Pulmonary artery endothelial cell (primary cell): Measurements from ENCODE around the gene XRCC5. TPM values are rescaled to one million over a fixed set of nuclear protein-coding genes. Genes with fewer than 3 reads are reported as not detected.

Source experiments
- DNase-seq: peaks from one replicate; pipeline ENCODE4 v3.0.0-alpha.2; 2011; ENCODE audit warnings: low read depth, low spot score
- total RNA-seq: library from RNA; depleted of rRNA; stranded (reverse); fragments of >200 nt; gene quantifications from 2 replicates; pipeline ENCODE4 v1.2.3, GENCODE V29; 2014

XRCC5 gene
- total RNA-seq, 1 donor from 2014 or later = 322 TPM

DNA sequence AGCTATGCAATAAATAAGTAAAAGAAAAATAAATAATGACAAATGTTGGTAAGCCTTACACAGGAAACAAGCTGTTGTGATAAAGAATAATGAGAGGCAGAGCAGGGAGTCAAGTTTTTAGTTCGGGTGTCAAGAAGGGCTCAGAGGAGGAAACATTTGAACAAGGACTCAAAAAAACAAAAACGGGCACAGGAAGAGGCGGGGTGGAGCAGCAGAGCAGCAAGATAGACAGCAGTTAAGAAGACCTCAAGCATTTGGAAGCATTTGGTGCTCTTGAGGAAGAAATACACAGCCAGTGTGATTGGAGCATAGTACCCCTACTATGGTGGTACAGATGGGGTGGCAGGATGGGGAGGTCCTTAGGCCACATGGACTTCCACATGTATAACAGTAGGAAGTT lies 24.6 kb upstream of the XRCC5 start:
- no peak for DNase-seq

DNA sequence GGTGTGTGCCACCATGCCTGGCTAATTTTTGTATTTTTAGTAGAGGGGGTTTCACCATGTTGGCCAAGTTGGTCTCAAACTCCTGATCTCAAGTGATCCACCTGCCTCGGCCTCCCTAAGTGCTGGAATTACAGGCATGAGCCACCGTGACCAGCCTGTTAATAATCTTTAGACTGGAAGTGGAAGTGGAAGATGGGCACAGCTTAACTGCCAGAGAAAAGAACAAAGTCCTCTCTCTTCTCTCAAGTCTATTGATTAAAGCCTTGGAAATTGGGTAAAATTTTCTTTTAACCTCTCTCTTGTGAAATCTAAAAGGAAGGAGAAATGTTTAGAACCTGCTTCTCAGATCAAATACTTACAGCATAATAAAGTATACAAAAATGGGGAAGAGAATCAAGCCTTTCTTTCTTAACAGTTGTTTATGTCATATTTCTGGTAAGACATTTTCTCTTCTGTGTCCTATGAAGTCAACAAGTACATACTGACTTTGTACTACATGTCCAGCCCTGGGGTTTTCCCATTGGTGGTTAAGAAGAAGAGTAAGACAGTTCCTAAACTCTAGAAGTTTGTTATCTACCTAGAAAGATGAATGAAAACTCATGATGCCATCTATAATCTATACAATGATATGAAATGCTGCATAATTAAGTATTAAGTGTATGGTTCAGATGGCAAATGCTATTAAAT lies 22.8 kb upstream of the XRCC5 start:
- no peak for DNase-seq

DNA sequence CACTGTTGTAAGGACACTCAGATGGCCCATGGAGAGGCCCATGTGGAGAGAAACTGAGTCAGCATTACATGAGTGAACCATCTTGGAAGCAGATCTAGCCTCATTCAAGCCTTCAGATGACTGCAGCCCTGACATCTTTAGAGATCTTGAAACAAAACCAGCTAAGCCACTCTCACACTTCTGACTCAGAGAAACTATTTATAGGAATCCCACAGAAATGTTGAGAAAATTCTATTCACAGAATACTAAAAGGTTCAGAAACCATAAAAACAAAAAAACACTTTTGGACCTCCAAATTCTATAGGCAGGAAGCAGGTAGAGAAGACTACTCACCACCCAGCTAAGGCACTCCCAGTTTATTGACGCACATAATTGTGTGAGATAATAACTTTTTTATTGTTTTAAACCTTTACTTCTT lies 18.8 kb upstream of the XRCC5 start:
- DNase-seq = no peak

DNA sequence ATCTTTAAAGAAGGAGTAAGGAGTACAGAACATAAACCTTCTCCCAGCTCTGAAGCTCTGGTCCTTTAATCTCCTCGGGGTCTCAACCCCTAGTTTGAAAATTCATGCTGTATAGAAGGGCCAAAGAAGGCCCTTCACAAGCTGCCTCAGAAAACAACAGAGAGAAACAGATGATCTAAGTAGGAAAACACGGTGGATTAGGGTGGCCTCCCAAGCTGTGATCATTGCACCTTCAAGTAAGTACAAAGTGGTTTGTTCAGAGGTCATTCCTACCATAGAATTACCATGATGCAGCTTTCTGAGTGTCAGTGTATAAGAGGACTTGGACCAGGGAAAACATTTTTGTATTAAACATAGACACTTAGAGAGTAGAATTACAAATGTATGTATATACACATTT lies 16.5 kb upstream of the XRCC5 start:
- DNase-seq = no peak

DNA sequence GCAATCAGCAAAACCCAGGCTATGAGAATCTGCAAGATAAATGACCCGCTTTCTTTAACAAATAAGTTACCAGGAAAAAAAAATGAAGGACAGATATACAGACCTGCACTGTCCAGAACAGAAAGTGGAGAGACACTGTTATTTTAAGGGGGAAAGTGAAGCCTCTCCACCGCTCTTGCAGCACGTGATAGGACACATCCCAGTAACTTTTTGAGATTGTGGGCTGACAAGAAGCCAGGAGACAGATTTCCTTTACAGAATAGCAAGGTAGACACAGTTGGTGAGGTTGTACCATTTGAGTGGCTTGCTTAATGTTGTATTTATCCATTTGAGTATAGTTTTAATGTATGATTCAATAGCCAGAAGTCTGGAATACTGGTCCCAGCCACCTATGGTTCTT lies 14.4 kb upstream of the XRCC5 start:
- no peak for DNase-seq

DNA sequence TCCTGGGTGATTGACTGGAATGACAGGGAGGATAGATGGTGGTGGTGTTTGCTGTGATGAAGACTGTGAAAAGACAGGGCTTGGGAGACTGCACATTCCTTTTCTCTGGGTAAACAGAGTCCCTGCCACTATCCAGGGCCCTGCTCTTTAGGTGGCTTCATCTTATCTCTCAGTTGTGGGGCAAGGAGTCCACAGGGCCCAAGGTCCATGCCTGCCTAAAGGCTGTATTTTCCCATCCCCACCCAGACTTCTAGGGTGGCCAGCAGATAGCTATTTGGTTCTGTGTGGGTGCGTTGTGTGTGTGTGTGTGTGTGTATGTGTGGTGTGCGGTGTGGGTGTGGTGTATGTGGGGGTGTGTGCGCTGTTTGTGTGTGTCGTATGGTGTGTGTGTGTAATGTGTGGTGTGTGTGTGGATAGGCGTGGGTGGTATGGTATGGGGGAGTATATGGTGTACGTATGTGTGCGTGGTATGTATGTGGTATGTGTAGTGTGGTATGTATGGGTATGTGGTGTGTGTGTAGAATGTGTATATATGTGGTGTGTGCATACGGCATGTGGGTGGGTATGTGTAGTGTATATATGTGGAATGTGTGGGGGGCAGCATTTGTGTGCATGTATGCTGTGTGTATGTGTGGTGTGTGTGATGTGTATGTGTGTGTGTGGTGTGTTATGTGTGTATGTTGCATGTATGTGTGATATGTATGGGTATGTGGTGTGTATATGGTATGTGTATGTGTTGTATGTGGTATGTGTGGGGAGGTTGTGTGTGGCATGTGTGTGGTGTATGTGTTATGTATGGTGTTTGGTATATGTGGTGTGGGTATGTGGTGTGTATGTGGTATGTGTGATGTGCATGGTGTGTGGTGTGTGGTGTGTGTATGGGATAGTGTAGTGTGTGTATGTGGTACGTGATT lies 10.5 kb upstream of the XRCC5 start:
- no peak for DNase-seq

DNA sequence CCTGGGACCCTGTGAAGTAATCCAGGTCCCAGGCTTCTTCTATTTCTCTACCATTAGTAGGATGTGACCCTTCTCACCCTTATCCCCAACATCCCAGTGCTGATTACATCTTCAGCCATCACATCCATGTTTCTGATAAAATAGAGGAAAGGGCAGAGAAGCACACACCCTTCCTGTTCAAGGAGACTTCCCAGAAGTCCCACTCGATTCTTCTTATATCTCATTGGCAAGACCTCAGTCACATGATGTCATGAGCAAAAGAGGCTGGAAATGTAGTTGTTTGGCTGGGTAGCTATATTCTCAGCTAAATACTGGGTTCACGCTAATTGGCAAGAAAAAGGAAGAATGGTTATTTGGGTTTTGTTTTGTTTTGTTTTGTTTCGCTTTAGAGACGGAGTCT lies 8.0 kb upstream of the XRCC5 start:
- DNase-seq = no peak

DNA sequence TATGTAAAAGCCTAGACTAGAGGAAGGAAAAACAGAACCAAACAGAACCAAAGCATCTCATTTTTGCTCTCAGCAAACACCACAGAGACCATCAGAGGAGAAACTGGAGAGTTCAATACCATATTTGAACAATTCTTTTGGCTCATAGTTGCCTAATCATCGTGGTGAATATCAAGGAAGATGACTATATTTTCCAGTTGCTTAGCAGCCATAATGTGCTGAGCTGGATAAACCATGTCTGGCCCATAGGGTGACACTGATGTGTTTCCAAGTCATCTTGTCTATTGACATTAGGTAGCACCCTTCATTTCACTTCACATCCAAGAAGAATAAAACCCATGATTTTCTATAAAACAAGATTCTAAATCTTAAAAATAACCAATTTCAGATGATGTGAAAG lies 5.9 kb upstream of the XRCC5 start:
- DNase-seq = no peak

DNA sequence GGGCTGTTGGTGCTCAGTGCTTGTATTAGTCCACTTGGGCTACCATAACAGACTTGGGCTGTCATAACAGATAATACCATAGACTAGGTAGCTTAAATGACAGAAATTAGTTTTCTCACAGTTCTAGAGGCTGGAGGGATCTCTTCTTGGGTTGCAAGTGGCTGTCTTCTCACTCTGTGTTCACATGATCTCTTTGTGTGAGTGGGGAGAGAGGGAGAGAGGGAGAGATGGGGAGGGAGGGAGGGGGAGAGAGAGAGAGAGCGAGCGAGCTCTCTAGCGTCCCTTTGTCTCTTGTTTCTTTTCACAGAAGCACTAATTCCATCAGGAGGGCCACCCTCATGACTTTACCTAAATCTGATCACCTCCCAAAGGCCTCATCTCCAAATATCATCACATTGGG lies 4.5 kb upstream of the XRCC5 start:
- no peak for DNase-seq

DNA sequence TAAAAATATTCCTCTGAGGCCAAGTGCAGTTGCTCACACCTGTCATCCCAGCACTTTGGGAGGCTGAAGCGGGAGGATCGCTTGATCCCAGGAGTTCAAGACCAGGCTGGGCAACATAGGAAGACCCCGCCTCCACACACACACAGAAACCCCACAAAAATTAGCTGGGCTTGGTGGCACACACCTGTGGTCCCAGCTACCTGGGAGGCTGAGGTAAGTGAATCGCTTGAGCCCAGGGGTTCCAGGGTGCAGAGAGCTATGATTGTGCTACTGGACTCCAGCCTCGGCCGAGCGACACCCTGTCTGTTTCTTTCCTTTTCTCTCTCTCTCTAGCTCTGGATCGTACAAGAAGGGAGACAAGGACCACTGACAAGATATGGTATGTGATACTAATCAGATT lies 1.8 kb upstream of the XRCC5 start:
- no peak for DNase-seq

DNA sequence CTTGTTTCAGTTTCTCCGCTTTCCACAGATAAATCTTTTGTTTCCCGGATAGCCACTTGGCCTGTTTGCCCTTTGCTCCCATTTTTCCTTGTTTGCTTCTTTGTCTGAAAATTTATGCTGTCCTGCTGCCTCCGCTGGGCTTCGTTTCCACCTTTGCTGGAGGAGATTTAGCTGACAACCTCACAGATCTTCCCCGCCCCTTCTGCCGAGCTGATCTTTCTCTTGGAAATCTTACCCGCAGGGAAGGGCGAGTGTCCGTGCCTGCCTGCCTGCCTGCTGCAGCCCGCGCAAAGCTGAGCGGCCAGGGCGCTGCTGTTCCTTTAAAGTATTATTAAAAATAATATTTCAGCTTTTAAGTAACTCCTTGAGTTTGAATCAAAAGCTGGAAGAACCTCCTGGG lies 1.4 kb upstream of the XRCC5 start:
- no peak for DNase-seq

DNA sequence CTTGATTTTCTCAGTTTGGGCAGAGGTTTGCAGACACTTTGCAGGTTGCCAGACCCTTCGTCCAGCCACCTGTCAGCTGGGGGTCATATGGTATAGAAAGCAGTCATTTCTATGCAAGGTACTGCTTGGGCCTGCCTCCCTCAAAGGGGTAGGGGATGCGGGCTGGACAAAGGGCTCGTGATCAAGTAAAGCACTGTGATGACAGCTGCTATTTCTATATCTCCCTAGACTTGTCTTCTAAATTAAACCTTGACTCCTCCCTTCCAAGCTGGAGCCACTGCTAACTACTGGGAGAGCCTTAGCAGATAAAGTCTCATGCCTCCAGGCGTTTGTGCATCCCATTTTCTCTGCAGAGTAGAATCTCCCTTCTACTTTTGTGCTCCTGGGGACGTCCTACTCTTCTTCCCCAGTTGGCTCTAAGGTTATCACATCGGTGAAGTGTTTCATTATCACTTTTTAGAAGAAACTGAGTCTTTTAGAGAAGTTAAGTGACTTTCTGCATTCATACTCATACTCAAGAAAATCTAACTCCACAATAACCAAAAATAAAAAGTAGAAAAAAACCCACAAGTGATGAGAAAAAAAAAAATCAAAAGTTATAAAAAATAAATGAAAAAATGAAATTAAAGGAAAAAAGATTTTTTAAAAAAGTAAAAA lies 710 bp upstream of the XRCC5 start:
- DNase-seq = no peak

DNA sequence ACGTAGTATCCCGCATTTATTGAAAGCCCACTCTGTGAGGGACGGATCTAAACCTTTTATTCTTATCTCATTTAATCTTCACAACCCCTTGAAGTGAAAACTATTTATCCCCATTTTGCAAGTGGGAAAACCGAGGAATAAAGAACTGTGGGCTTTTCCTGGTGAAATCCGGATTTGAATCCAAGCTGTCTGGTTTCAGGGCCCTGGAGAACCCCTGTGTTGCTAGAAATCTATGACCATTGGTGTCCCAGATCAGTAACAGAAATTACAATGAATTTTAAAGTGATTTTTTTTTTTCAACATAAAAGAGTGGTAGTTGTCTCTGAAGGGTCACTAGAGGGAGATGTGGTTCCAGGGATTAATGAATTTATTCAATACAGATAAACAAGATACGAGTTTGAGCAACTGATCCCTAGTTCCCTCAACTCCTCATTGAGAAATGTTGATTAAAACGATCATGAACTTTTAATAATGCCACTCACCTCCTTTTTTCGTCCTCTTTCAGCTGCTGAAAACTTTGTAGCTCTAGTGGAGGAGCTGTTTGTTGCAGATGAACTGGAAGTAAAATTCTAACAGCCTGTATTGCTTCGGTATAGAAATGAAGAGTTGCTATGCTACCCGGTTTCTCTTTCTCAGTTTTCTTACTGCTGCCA lies 940 bp downstream of the XRCC5 start:
- no peak for DNase-seq

DNA sequence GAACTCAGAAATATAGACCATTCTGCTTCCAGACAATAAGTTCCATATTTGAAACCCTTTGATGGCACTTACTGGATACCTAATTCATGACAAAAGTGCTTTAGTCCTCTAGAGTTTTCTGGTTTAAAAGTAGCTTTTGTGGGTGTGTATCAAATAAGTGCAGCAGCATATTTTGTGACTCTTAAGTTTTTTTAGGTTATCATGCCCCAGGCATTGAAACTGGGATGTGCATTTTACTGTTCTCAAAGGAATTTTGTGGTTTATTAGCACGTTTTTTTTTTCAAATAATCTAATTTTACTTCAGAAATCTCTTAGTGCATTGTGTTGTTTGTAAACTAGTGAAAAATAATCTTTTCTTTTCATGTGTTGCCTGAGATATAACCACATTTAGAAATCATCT lies 1.5 kb downstream of the XRCC5 start:
- DNase-seq = no peak

DNA sequence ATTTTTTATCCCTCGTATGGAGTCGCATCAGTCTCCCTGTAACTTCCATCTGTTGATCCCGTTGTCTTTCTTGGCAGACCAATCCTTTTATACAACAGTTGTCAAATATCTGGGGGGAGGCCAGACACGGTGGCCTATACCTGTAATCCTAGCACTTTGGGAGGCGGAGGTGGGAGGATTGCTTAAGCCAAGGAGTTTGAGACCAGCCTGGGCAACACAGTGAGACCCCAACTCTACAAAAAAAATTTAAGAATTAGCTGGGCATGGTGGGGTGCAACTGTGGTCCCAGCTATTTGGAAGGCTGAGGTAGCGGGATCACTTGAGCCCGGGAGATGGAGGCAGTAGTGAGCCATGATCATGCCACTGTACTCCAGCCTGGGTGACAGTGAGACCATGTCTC lies 2.0 kb downstream of the XRCC5 start:
- no peak for DNase-seq

DNA sequence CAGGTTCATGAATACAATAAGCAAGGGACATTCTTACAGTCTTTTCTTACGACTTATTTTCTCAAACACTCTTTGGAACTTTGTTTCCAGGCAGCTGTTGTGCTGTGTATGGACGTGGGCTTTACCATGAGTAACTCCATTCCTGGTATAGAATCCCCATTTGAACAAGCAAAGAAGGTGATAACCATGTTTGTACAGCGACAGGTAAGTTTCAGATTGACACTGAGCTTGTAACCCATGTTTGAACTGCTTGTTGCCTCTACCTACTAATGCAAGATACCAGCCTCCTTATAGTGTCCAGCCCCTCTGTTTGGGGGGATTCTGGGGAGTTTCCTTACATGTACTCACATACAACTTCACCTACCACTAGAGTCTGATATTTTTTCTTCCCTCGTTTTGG lies 3.8 kb downstream of the XRCC5 start:
- DNase-seq = no peak

DNA sequence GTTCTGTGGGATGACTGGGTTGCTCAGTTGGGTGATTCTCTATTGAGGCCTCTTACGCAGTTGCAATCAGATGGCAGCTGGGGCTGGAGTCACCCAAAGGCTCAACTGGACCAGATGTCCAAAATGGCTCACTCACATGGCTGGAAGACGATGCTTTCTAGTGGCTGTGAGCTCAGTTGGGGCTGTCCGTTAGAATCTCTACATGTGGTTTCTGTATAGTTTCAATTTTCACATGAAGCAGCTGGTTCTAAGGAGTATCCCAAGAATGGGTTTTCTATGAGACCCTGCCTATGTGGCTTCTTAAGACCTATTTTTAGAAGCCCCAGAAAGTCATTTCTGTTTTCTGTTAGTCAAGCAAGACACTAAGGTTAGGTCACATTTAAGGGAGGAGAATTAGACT lies 4.4 kb downstream of the XRCC5 start:
- DNase-seq = no peak

DNA sequence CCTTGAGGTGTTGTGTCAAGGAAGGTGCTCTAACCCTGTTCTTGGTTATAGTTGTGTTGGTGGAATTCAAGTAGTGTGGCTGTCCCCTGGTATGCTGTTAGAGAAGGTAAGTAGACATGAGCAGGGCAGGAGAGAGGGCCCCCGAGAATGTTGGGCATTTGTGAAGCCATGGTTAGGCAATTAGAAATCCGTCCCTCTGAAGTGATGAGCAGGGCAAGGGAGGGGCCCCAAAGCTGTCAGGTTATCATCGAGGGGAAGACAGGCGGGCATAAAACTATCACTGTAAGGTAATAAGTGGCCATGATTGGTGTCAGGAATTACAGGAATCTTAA lies 5.2 kb downstream of the XRCC5 start:
- no peak for DNase-seq

DNA sequence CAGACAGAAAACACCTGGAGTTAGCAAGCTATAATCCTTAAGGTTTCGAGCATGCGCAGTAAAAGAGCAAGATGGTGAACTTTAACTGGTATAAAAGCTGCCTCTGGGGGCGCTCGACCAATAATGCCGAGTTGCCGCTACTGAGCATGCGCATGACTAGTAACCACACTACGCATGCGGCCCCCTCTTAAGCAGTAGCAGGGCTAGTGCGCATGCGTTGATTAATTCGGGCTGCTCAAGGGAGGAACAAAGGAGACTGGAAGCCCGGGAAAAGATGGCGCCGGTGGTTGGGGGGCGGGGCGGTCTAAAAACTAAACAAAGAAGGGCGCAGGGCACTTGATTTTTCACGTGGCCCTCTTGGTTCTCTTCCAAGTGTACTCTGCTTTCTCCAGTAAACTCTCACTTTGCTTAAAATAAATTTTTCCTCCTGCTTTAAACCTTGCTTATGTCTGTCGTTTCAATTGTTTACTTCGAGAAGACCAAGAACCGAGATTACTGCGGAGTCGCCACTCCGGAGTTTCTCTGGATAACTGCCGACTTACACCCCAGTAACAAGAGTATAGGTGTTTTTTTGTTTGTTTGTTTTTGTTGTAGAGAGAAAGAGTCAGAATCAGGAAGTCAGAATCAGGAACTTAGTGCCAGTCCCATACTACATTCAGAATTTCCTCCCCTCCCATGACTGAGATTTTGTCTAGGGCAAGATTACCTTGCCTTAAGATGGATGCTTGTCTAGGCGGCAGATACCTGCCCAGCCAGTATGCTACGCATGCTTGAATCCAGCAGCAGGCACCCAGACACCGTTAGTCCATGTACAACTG lies 5.8 kb downstream of the XRCC5 start:
- DNase-seq = peak; percentile 96

DNA sequence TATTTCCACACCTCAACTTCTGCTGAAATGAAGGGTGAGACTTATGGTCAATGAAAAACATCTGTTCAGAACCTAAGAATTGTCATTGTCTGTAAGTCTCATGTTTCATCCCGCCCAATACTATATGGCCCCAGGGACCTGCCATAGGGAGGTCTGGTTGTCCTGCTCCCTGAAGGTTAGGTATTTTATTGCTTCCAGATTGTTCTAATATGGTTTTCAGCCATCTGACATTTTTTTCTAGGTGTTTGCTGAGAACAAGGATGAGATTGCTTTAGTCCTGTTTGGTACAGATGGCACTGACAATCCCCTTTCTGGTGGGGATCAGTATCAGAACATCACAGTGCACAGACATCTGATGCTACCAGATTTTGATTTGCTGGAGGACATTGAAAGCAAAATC lies 7.3 kb downstream of the XRCC5 start:
- no peak for DNase-seq
